H1 (cell line): ENCODE data around the gene GMPR. TPM values are rescaled to one million over a fixed set of nuclear protein-coding genes. Genes with fewer than 3 reads are reported as not detected.

Source experiments
- CTCF ChIA-PET: fragments of 300-600 bp; sonication (Branson Sonifier 250); formaldehyde crosslinking; loops from one replicate; lab custom pipeline; 2021; ENCODE audit not compliant: partially characterized antibody; lab: Charles Lee
- POLR2A ChIA-PET: fragments of 300-600 bp; sonication (Branson Sonifier 250); formaldehyde crosslinking; loops from one replicate; lab custom pipeline; 2021; ENCODE audit warnings: inconsistent platforms; ENCODE audit not compliant: partially characterized antibody; lab: Charles Lee
- DNase-seq, 2 experiments: peaks; one replicate each; pipeline versions ENCODE4 v3.0.0 to v3.0.0-alpha.2; 2010 to 2022; ENCODE audit warnings: low spot score in 2 of 2, low read depth in 1 of 2, mixed read lengths in 1 of 2
- FAIRE-seq: peaks from 2 replicates; lab custom pipeline; 2011; peaks lifted over from hg19 to GRCh38; lab: Jason Lieb, UNC
- H2AFZ ChIP-seq: 2 replicates; pipeline ENCODE4 v1.8.1; 2012; ENCODE audit warnings: low read length, inconsistent platforms
- H2AK5ac ChIP-seq: 2 replicates; pipeline ENCODE4 v1.6.1; 2013; ENCODE audit warnings: low read depth, low read length
- H2BK120ac ChIP-seq: replicated peaks from 2 replicates; pipeline ENCODE3; 2013; ENCODE audit warnings: low read depth, low read length, inconsistent platforms
- H2BK12ac ChIP-seq: 2 replicates; pipeline ENCODE4 v1.6.1; 2013; ENCODE audit warnings: low read depth, low read length
- H2BK15ac ChIP-seq: 2 replicates; pipeline ENCODE4 v1.6.1; 2013; ENCODE audit warnings: low read length
- H2BK20ac ChIP-seq: 2 replicates; pipeline ENCODE4 v1.6.1; 2013; ENCODE audit warnings: low read length
- H2BK5ac ChIP-seq: 2 replicates; pipeline ENCODE4 v1.6.1; 2013; ENCODE audit warnings: low read depth, low read length
- H3K14ac ChIP-seq: 2 replicates; pipeline ENCODE4 v1.6.1; 2013; ENCODE audit warnings: inconsistent platforms; ENCODE audit not compliant: insufficient read length
- H3K18ac ChIP-seq: 2 replicates; pipeline ENCODE4 v1.6.1; 2013; ENCODE audit warnings: low read length; ENCODE audit errors: extremely low read depth
- H3K23ac ChIP-seq: 2 replicates; pipeline ENCODE4 v1.6.1; 2013; ENCODE audit warnings: inconsistent platforms; ENCODE audit not compliant: insufficient read length
- H3K23me2 ChIP-seq: 2 replicates; pipeline ENCODE4 v1.6.1; 2013; ENCODE audit warnings: low read depth, low read length
- H3K27ac ChIP-seq: 2 replicates; pipeline ENCODE4 v1.6.1; 2011; ENCODE audit warnings: low read depth, low read length, inconsistent platforms
- H3K27me3 ChIP-seq, 4 experiments: replicated peaks in 1 of 4; 1 replicate in 1 of 4; 2 replicates in 3 of 4; pipeline versions ENCODE4 v1.6.1 to v1.8.1; 2011 to 2013; ENCODE audit warnings: low read length in 3 of 4, mild to moderate bottlenecking in 3 of 4, inconsistent platforms in 2 of 4, mixed read lengths in 2 of 4, moderate library complexity in 1 of 4; ENCODE audit not compliant: control insufficient read depth in 3 of 4, insufficient read depth in 3 of 4; ENCODE audit errors: extremely low read depth in 1 of 4
- H3K36me3 ChIP-seq, 4 experiments: 2 replicates each; pipeline versions ENCODE4 v1.6.1 to v1.8.1; 2011 to 2013; ENCODE audit warnings: mild to moderate bottlenecking in 4 of 4, low read length in 3 of 4, moderate library complexity in 2 of 4, control low read depth in 1 of 4, inconsistent platforms in 1 of 4; ENCODE audit not compliant: insufficient read depth in 4 of 4, control insufficient read depth in 2 of 4
- H3K4ac ChIP-seq: replicated peaks from 2 replicates; pipeline ENCODE3; 2013; ENCODE audit warnings: low read length, low read depth, mixed read lengths, inconsistent platforms; ENCODE audit not compliant: insufficient read length
- H3K4me1 ChIP-seq, 4 experiments: replicated peaks in 1 of 4; 1 replicate in 1 of 4; 2 replicates in 3 of 4; pipeline versions ENCODE4 v1.6.1 to v1.8.1; 2011 to 2013; ENCODE audit warnings: low read length in 3 of 4, inconsistent platforms in 2 of 4, mixed read lengths in 1 of 4; ENCODE audit not compliant: insufficient read depth in 4 of 4, control insufficient read depth in 3 of 4
- H3K4me2 ChIP-seq, 2 experiments: 2 replicates each; pipeline versions ENCODE4 v1.6.1 to v1.8.1; 2011 to 2013; ENCODE audit warnings: low read depth in 2 of 2, low read length in 2 of 2, control low read depth in 1 of 2, inconsistent platforms in 1 of 2, mild to moderate bottlenecking in 1 of 2; ENCODE audit not compliant: insufficient read depth in 1 of 2
- H3K4me3 ChIP-seq, 4 experiments: fragments of 200-600, 300-600 bp in 1 of 4; sonication (generic), shearing (Covaris generic), sonication (Bioruptor Twin) in 1 of 4; 2 replicates each; pipeline versions ENCODE4 v1.5.1 to v1.8.1; 2011 to 2016; ENCODE audit warnings: low read length in 4 of 4, low read depth in 3 of 4, control low read depth in 2 of 4, inconsistent platforms in 2 of 4, mild to moderate bottlenecking in 2 of 4, mixed read lengths in 1 of 4, moderate library complexity in 1 of 4; ENCODE audit not compliant: insufficient read depth in 2 of 4; ENCODE audit errors: extremely low read depth in 1 of 4
- H3K56ac ChIP-seq: replicated peaks from 2 replicates; pipeline ENCODE3; 2013; ENCODE audit warnings: low read depth, mild to moderate bottlenecking, mixed read lengths, low read length, inconsistent platforms; ENCODE audit not compliant: insufficient read length
- H3K79me1 ChIP-seq: 2 replicates; pipeline ENCODE4 v1.6.1; 2013; ENCODE audit warnings: low read depth, low read length, control low read depth
- H3K79me2 ChIP-seq, 2 experiments: 2 replicates each; pipeline versions ENCODE4 v1.6.1 to v1.8.1; 2012 to 2013; ENCODE audit warnings: low read length in 2 of 2, mild to moderate bottlenecking in 2 of 2, inconsistent platforms in 1 of 2; ENCODE audit not compliant: insufficient read depth in 2 of 2, control insufficient read depth in 1 of 2
- H3K9ac ChIP-seq, 4 experiments: replicated peaks in 1 of 4; 1 replicate in 1 of 4; 2 replicates in 3 of 4; pipeline versions ENCODE4 v1.6.1 to v1.8.1; 2011 to 2013; ENCODE audit warnings: low read depth in 3 of 4, low read length in 3 of 4, control low read depth in 2 of 4, mild to moderate bottlenecking in 2 of 4, moderate library complexity in 2 of 4, inconsistent platforms in 1 of 4; ENCODE audit errors: extremely low read depth in 1 of 4
- H3K9me3 ChIP-seq, 2 experiments: 2 replicates each; pipeline versions ENCODE4 v1.6.1 to v1.8.1; 2012 to 2013; ENCODE audit warnings: mild to moderate bottlenecking in 2 of 2, moderate library complexity in 2 of 2, control low read depth in 1 of 2, inconsistent platforms in 1 of 2, low read depth in 1 of 2, low read length in 1 of 2, mixed read lengths in 1 of 2; ENCODE audit not compliant: insufficient read depth in 2 of 2
- H4K20me1 ChIP-seq, 2 experiments: replicated peaks in 1 of 2; 2 replicates each; pipeline versions ENCODE3 to v1.8.1; 2011 to 2013; ENCODE audit warnings: inconsistent platforms in 2 of 2, low read length in 2 of 2, mild to moderate bottlenecking in 1 of 2; ENCODE audit not compliant: insufficient read depth in 2 of 2, control insufficient read depth in 1 of 2
- H4K5ac ChIP-seq: 2 replicates; pipeline ENCODE4 v1.6.1; 2013; ENCODE audit warnings: low read length, low read depth, mixed read lengths, inconsistent platforms; ENCODE audit not compliant: insufficient read length
- H4K8ac ChIP-seq: 2 replicates; pipeline ENCODE4 v1.8.0; 2013; ENCODE audit warnings: mild to moderate bottlenecking, moderate library complexity, low read length, inconsistent platforms; ENCODE audit not compliant: insufficient read depth; ENCODE audit errors: extremely low read depth
- H4K91ac ChIP-seq: replicated peaks from 2 replicates; pipeline ENCODE3; 2013; ENCODE audit warnings: low read length, mixed read lengths, inconsistent platforms; ENCODE audit not compliant: insufficient read length
- ATF3 ChIP-seq: IDR thresholded peaks from 2 replicates; pipeline ENCODE4 v1.6.1; 2011; ENCODE audit warnings: low read depth, mild to moderate bottlenecking, low read length; ENCODE audit not compliant: insufficient read depth
- NRF1 ChIP-seq: IDR thresholded peaks from 2 replicates; pipeline ENCODE4 v1.6.1; 2011; ENCODE audit warnings: mild to moderate bottlenecking, low read depth, low read length, improper control_type of control experiment
- POLR2AphosphoS5 ChIP-seq: IDR thresholded peaks from 2 replicates; pipeline ENCODE4 v1.6.1; 2011; ENCODE audit warnings: low read depth, low read length
- RNF2 ChIP-seq: fragments of 200-900, 300-1000 bp; sonication (generic); IDR thresholded peaks from 2 replicates; pipeline ENCODE4 v1.7.1; 2016; ENCODE audit warnings: borderline replicate concordance, low read depth, mild to moderate bottlenecking, antibody characterized with exemption, low read length; ENCODE audit not compliant: poor library complexity, severe bottlenecking; ENCODE audit errors: missing control alignments
- RXRA ChIP-seq: IDR thresholded peaks from 2 replicates; pipeline ENCODE4 v1.6.1; 2011; ENCODE audit warnings: low read depth, mild to moderate bottlenecking, low read length, moderate library complexity; ENCODE audit not compliant: insufficient read depth
- SIRT6 ChIP-seq: IDR thresholded peaks from one replicate; pipeline ENCODE4 v1.7.1; 2012; ENCODE audit warnings: low read length, inconsistent platforms
- SP4 ChIP-seq: IDR thresholded peaks from 2 replicates; pipeline ENCODE4 v1.6.1; 2012; ENCODE audit warnings: low read length, inconsistent platforms
- SUZ12 ChIP-seq: fragments of 200-600 bp; sonication (generic); IDR thresholded peaks from 2 replicates; pipeline ENCODE4 v1.6.1; 2012; ENCODE audit warnings: mild to moderate bottlenecking, inconsistent platforms, low read length, moderate library complexity, mixed read lengths
- TAF1 ChIP-seq: IDR thresholded peaks from 2 replicates; pipeline ENCODE4 v1.6.1; 2011; ENCODE audit warnings: mild to moderate bottlenecking, low read depth, low read length
- TEAD4 ChIP-seq: IDR thresholded peaks from 2 replicates; pipeline ENCODE4 v1.6.1; 2012; ENCODE audit warnings: low read depth, low read length, inconsistent platforms, mixed read lengths
- WGBS, 2 experiments: shearing (Covaris generic) in 1 of 2; methylation state at CpG; one replicate each; pipeline versions ENCODE4 v1.1.6 to v1.1.7; 2013 to 2015; ENCODE audit warnings: low lambda C conversion rate in 2 of 2, mixed read lengths in 2 of 2, inconsistent platforms in 1 of 2, low coverage in 1 of 2, missing lambda C conversion rate in 1 of 2; ENCODE audit not compliant: insufficient replicate concordance in 2 of 2, insufficient coverage in 1 of 2, insufficient read length in 1 of 2; ENCODE audit errors: extremely low coverage in 1 of 2, missing lambda C conversion rate in 1 of 2; 5-methylcytosine and 5-hydroxymethylcytosine counted together
- polyA plus RNA-seq, 7 experiments: library from polyadenylated mRNA; depleted of rRNA in 3 of 7; stranded (reverse) in 5 of 7; unstranded in 2 of 7; fragments of >200 nt in 5 of 7; fragments of 200-250 nt in 2 of 7; gene quantifications; 1 replicate in 5 of 7; 2 replicates in 1 of 7; 4 replicates in 1 of 7; pipeline versions ENCODE4 v1.2.1 to v1.2.3, GENCODE V29; 2011 to 2013; ENCODE audit warnings: missing spikeins in 2 of 7, mixed read lengths in 2 of 7
- total RNA-seq: library from RNA; stranded (reverse); fragmentation: NEBNext Ultra II Directional; extraction: Animal tissue kit (Norgen Biotek cat#: 25700); gene quantifications from 2 replicates; pipeline ENCODE4 v1.2.1, GENCODE V29; 2021
- TF ChIP-seq, protein P1 (sequence below), 3 experiments: IDR thresholded peaks; 1 replicate in 2 of 3; 2 replicates in 1 of 3; pipeline versions ENCODE4 v1.5.1 to v1.6.1; 2011; ENCODE audit warnings: low read length in 3 of 3, mild to moderate bottlenecking in 3 of 3, inconsistent platforms in 2 of 3, low read depth in 1 of 3, moderate library complexity in 1 of 3; ENCODE audit not compliant: insufficient read depth in 1 of 3; ENCODE audit errors: control extremely low read depth in 1 of 3

GMPR gene
- total and polyA plus RNA-seq, 2 of the 8 experiments (the other 6 are each of a cell fraction or from before 2014, with no cell fraction given) = 0.99 to 1.2 TPM

DNA sequence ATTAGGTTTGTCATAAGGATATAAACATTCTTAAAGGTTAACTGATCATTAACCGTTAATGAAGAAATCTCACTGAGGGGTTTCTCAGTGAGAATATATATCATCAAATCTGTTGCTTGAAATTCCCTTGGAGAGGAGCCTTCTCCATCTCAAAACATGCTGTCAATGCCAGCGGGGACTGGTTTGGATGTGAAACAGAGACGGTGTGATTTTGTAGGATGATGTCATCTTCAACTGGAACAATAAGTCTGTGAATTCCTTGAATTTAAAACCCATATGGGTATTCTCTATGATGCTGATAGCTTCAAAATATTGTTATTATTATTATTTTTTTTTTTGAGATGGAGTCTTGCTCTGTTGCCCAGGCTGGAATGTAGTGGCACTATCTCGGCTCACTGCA lies 75.9 kb downstream of the GMPR start:
- no peak overlapping the region for H3K27ac ChIP-seq
- no peak for FAIRE-seq
- no peak for DNase-seq
- TF ChIP-seq ATF3 (no peak), RNF2 (no peak), TEAD4 (no peak), TAF1 (no peak), SIRT6 (no peak), RXRA (no peak), POLR2AphosphoS5 (no peak), SUZ12 (no peak), NRF1 (no peak), SP4 (no peak)
- TF ChIP-seq, protein P1, sequence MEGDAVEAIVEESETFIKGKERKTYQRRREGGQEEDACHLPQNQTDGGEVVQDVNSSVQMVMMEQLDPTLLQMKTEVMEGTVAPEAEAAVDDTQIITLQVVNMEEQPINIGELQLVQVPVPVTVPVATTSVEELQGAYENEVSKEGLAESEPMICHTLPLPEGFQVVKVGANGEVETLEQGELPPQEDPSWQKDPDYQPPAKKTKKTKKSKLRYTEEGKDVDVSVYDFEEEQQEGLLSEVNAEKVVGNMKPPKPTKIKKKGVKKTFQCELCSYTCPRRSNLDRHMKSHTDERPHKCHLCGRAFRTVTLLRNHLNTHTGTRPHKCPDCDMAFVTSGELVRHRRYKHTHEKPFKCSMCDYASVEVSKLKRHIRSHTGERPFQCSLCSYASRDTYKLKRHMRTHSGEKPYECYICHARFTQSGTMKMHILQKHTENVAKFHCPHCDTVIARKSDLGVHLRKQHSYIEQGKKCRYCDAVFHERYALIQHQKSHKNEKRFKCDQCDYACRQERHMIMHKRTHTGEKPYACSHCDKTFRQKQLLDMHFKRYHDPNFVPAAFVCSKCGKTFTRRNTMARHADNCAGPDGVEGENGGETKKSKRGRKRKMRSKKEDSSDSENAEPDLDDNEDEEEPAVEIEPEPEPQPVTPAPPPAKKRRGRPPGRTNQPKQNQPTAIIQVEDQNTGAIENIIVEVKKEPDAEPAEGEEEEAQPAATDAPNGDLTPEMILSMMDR (IDR thresholded peaks at IDR 0.05; ENCODE audit: control extremely low read depth in 1 of 3, insufficient read depth in 1 of 3, low read depth in 1 of 3, low read length in 3 of 3) = no peak

More for the DNA sequence above, 75.9 kb downstream of the GMPR start:
- H2AFZ ChIP-seq = no peak overlapping the region
- no peaks in the 10 kb centered on the region for H3K9me3 ChIP-seq
- H3K9ac ChIP-seq = no peak overlapping the region
- H4K91ac ChIP-seq = no peak overlapping the region
- no peak overlapping the region for H2BK20ac ChIP-seq
- no peaks in the 10 kb centered on the region for H3K79me2 ChIP-seq
- H2AK5ac ChIP-seq = no peak overlapping the region
- H4K20me1 ChIP-seq = no peaks in the 10 kb centered on the region
- no peak overlapping the region for H2BK12ac ChIP-seq
- no peak overlapping the region for H3K14ac ChIP-seq
- H3K36me3 ChIP-seq = no peaks in the 10 kb centered on the region
- H3K27me3 ChIP-seq = no peaks in the 10 kb centered on the region
- no peak overlapping the region for H4K8ac ChIP-seq
- no peak overlapping the region for H3K4me3 ChIP-seq
- no peak overlapping the region for H3K4me2 ChIP-seq
- no peak overlapping the region for H2BK15ac ChIP-seq
- no peak overlapping the region for H3K56ac ChIP-seq
- no peak overlapping the region for H2BK120ac ChIP-seq
- CTCF ChIA-PET = interaction anchor here (1.2 to 2.2 kb wide), 4 partner anchors 10 to 93 kb away, joined by 3 to 5 read pairs (median 4); no protein-coding TSS in a partner anchor
- H3K18ac ChIP-seq = no peak overlapping the region
- H4K5ac ChIP-seq = no peak overlapping the region
- POLR2A ChIA-PET = no interaction called here
- no peak overlapping the region for H3K23ac ChIP-seq
- no peaks in the 10 kb centered on the region for H3K79me1 ChIP-seq
- no peaks in the 10 kb centered on the region; the same call in 1 of the 2 replicates for H3K23me2 ChIP-seq
- no peak overlapping the region for H3K4ac ChIP-seq
- H3K4me1 ChIP-seq = no peaks in the 10 kb centered on the region
- H2BK5ac ChIP-seq = no peak overlapping the region
- WGBS, 2 experiments = 94% methylated on average over 4 of the region's 4 CpGs; no CpG with 5 or more reads in 1 of the 2 experiments
